Activated CD4-positive, CD25-positive, alpha-beta regulatory T cell treated with anti-CD3 and anti-CD28 coated beads, Interleukin-2, amount 50 U/mL, for 16 hours (primary cell): Measurements from ENCODE around the gene NIN.

Experiments used
- DNase-seq: peaks from one replicate; pipeline ENCODE4 v3.0.0-alpha.2; 2020; ENCODE audit warnings: low read depth, low spot score

NIN gene

GRCh38 chr14:50763382-50764007 lies 67.5 kb downstream of the NIN start:
- no peak for DNase-seq

GRCh38 chr14:50762931-50763300 lies 68.0 kb downstream of the NIN start:
- no peak for DNase-seq

GRCh38 chr14:50762001-50762930 lies 68.7 kb downstream of the NIN start:
- no peak for DNase-seq

GRCh38 chr14:50759800-50760543 lies 71.0 kb downstream of the NIN start:
- DNase-seq, result no peak

- DNase-seq, result no peak
These were observed 72.0 kb downstream of the NIN start for GRCh38 chr14:50758945-50759344.

- no peak for DNase-seq
These were observed 72.7 kb downstream of the NIN start for GRCh38 chr14:50758305-50758704.

- DNase-seq, result no peak
These were observed 73.3 kb downstream of the NIN start for GRCh38 chr14:50757702-50758101.

- DNase-seq, result no peak
These were observed 74.7 kb downstream of the NIN start for GRCh38 chr14:50756300-50756699.

- no peak for DNase-seq
These were observed 80.6 kb downstream of the NIN start for GRCh38 chr14:50750323-50750722.

- DNase-seq, result no peak
These were observed 85.4 kb downstream of the NIN start for GRCh38 chr14:50745401-50746058.

- no peak for DNase-seq
These were observed 86.7 kb downstream of the NIN start for GRCh38 chr14:50744231-50744630.

- no peak for DNase-seq
These were observed 89.4 kb downstream of the NIN start for GRCh38 chr14:50741567-50741966.

- no peak for DNase-seq
These were observed 90.1 kb downstream of the NIN start for GRCh38 chr14:50740856-50741255.

GRCh38 chr14:50739186-50739585 lies 91.8 kb downstream of the NIN start:
- DNase-seq, result no peak

GRCh38 chr14:50736932-50737419 lies 94.0 kb downstream of the NIN start:
- no peak for DNase-seq

- DNase-seq, result no peak
These were observed 95.8 kb downstream of the NIN start for GRCh38 chr14:50734950-50735695.

GRCh38 chr14:50733494-50733893 lies 97.5 kb downstream of the NIN start:
- no peak for DNase-seq

GRCh38 chr14:50728836-50729235 lies 102.1 kb downstream of the NIN start:
- DNase-seq, result no peak

GRCh38 chr14:50726372-50727107 lies 104.4 kb downstream of the NIN start:
- DNase-seq, result no peak

- DNase-seq, result no peak
These were observed 105.2 kb downstream of the NIN start for GRCh38 chr14:50725761-50726160.
